GM19328 (cell line): Measurements from ENCODE around the gene ELAVL4.
A peak's percentile ranks its signal among the peaks of the same experiment; 100 is the strongest.

Experiments used
- ATAC-seq: cut with Tn5 transposase; IDR thresholded peaks from one replicate; pipeline ENCODE4 v1.9.1; 2021; ENCODE audit warnings: mild to moderate bottlenecking, moderate library complexity; ENCODE audit not compliant: unreplicated experiment

ELAVL4 gene

DNA sequence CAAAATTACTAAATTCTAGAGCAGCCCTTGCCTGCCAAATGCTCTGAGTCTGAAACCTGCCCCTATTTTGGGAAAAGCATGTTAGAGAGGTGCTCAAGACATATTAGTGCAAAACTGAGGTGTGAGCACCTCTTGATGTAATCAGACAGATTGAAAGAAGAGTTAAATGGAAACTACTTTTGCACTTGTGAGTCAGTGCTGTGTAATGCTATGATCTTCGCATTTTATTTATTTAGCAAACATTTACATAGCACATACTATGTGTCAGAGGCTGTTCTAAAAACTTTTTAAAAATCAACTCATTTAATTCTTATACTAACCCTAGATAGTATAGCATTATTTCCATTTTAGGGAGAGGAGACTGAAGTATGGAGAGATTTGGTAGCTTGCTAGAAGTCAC, 138.1 kb downstream of the ELAVL4 start:
- no peak for ATAC-seq

DNA sequence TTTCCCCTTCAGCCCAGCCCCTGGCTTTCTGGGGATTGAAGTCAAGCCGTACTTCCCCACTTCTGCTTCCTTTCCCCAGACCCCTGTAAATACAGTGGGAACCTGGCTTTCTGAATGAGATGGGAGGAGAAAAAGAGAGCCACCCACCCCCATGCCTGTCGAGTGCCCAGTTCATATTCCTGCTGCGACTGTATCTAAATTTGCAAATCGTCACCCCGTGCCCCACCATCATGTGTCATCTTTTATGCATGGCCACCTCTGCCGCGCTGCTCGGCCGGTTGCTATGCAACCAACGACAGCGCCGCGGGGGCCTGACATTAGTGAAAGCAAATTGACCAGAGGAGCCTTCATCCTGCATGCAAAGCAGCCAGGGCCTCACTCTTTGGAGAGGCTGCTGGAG, 143.0 kb downstream of the ELAVL4 start:
- ATAC-seq, result peak; percentile 86

DNA sequence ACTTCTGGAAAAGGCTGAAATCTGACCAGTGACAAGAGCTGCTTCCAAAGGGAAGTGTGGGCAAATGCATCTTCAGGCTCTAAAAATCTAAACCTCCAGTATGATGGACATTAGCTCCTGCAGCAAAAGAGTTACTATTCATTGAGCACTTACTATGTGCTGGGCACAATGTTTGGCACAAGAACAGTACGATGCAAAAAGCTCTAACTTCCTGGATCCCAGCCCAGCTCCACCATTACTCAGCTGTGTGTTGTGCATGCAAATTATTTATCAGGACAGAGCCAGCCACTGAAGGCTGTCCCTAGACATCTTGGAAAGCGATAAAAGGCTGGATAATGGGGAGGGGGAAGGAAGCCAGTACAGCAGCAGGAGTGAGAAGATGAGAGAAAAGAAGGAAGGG, 143.5 kb downstream of the ELAVL4 start:
- ATAC-seq, result no peak
